SK-N-SH treated with all-trans-retinoic acid at 6 μM for 48 hours (cell line): Measurements from ENCODE around the gene GHRH.

Experiments used
- ATAC-seq: fragments of 200-7000 bp; cut with Tn5 transposase; 3 replicates; pipeline ENCODE4 v1.9.1; 2020; ENCODE audit warnings: mild to moderate bottlenecking, moderate library complexity
- ARNTL ChIP-seq: fragments of 450-650 bp; formaldehyde crosslinking; IDR thresholded peaks from 2 replicates; pipeline ENCODE4 v1.5.0; 2020; ENCODE audit warnings: low read depth, mild to moderate bottlenecking, moderate library complexity, borderline replicate concordance
- BACH2 ChIP-seq: fragments of 250-450 bp; sonication (Bioruptor Pico); IDR thresholded peaks from 2 replicates; pipeline ENCODE4 v1.9.0; 2021; ENCODE audit warnings: mild to moderate bottlenecking, borderline replicate concordance
- CREB5 ChIP-seq: fragments of 250-450 bp; sonication (Bioruptor Pico); IDR thresholded peaks from 2 replicates; pipeline ENCODE4 v1.5.1; 2020; ENCODE audit warnings: low read depth, mild to moderate bottlenecking, moderate library complexity
- CSDC2 ChIP-seq: fragments of 250-450 bp; sonication (Bioruptor Pico); IDR thresholded peaks from 2 replicates; pipeline ENCODE4 v1.5.0; 2020; ENCODE audit warnings: mild to moderate bottlenecking, moderate library complexity
- CSRNP3 ChIP-seq: fragments of 250-450 bp; sonication (Bioruptor Pico); IDR thresholded peaks from 2 replicates; pipeline ENCODE4 v1.5.1; 2021; ENCODE audit warnings: mild to moderate bottlenecking, moderate library complexity
- ESRRG ChIP-seq: fragments of 250-450 bp; sonication (Bioruptor Pico); IDR thresholded peaks from 2 replicates; pipeline ENCODE4 v1.6.1; 2021; ENCODE audit warnings: mild to moderate bottlenecking
- GLIS3 ChIP-seq: fragments of 250-450 bp; sonication (Bioruptor Pico); IDR thresholded peaks from 2 replicates; pipeline ENCODE4 v1.5.0; 2020; ENCODE audit warnings: mild to moderate bottlenecking, moderate library complexity
- OSR1 ChIP-seq: fragments of 250-450 bp; sonication (Bioruptor Pico); IDR thresholded peaks from 2 replicates; pipeline ENCODE4 v1.8.0; 2022; ENCODE audit warnings: moderate library complexity, mild to moderate bottlenecking, inconsistent platforms
- PATZ1 ChIP-seq: fragments of 250-450 bp; sonication (Bioruptor Pico); IDR thresholded peaks from 2 replicates; pipeline ENCODE4 v1.8.0; 2020; ENCODE audit warnings: mild to moderate bottlenecking, moderate library complexity, borderline replicate concordance
- POU6F1 ChIP-seq: fragments of 250-450 bp; sonication (Bioruptor Pico); IDR thresholded peaks from 2 replicates; pipeline ENCODE4 v1.8.0; 2021; ENCODE audit warnings: low read depth, mild to moderate bottlenecking, moderate library complexity, borderline replicate concordance
- PPARA ChIP-seq: fragments of 250-450 bp; sonication (Bioruptor Pico); IDR thresholded peaks from 2 replicates; pipeline ENCODE4 v1.5.0; 2020; ENCODE audit warnings: mild to moderate bottlenecking, borderline replicate concordance
- SNAI2 ChIP-seq: fragments of 250-450 bp; sonication (Bioruptor Pico); IDR thresholded peaks from 2 replicates; pipeline ENCODE4 v1.5.0; 2020; ENCODE audit warnings: mild to moderate bottlenecking, moderate library complexity
- TCF4 ChIP-seq: fragments of 250-450 bp; sonication (Bioruptor Pico); IDR thresholded peaks from 2 replicates; pipeline ENCODE4 v1.8.0; 2021; ENCODE audit warnings: mild to moderate bottlenecking, moderate library complexity, borderline replicate concordance
- TOX ChIP-seq: fragments of 250-450 bp; sonication (Bioruptor Pico); IDR thresholded peaks from 2 replicates; pipeline ENCODE4 v1.8.0; 2021; ENCODE audit warnings: mild to moderate bottlenecking, moderate library complexity, borderline replicate concordance
- TSHZ2 ChIP-seq: fragments of 250-450 bp; sonication (Bioruptor Pico); IDR thresholded peaks from 2 replicates; pipeline ENCODE4 v1.5.0; 2020; ENCODE audit warnings: mild to moderate bottlenecking, moderate library complexity
- ZFP3 ChIP-seq: fragments of 250-450 bp; sonication (Bioruptor Pico); IDR thresholded peaks from 2 replicates; pipeline ENCODE4 v1.5.0; 2020; ENCODE audit warnings: mild to moderate bottlenecking, moderate library complexity
- ZFP30 ChIP-seq: fragments of 450-650 bp; formaldehyde crosslinking; IDR thresholded peaks from 2 replicates; pipeline ENCODE4 v1.5.0; 2022; ENCODE audit warnings: mild to moderate bottlenecking, moderate library complexity
- ZNF565 ChIP-seq: fragments of 450-650 bp; formaldehyde crosslinking; conservative IDR thresholded peaks from 2 replicates; pipeline ENCODE4 v1.5.0; 2020; ENCODE audit warnings: low read depth, mild to moderate bottlenecking, moderate library complexity
- ZNF8 ChIP-seq: fragments of 450-650 bp; formaldehyde crosslinking; IDR thresholded peaks from 2 replicates; pipeline ENCODE4 v1.5.0; 2020; ENCODE audit warnings: mild to moderate bottlenecking, moderate library complexity

The GHRH gene

GRCh38 chr20:37284691-37285161, 23.1 kb upstream of the GHRH start:
- TF ChIP-seq GLIS3 (CRISPR knock-in tag): no peak
- TF ChIP-seq ESRRG (CRISPR knock-in tag): no peak
- no peak for TF ChIP-seq TOX (CRISPR knock-in tag)
- TF ChIP-seq TSHZ2 (CRISPR knock-in tag): no peak
- no peak for TF ChIP-seq CSRNP3 (CRISPR knock-in tag)
- TF ChIP-seq ZNF8: no peak
- TF ChIP-seq ZFP3 (CRISPR knock-in tag): no peak
- TF ChIP-seq ZFP30 (CRISPR knock-in tag): no peak
- TF ChIP-seq PATZ1 (CRISPR knock-in tag): no peak
- no peak for TF ChIP-seq BACH2
- no peak for TF ChIP-seq ZNF565 (CRISPR knock-in tag)
- ATAC-seq: no peak

- TF ChIP-seq PPARA (CRISPR knock-in tag) (no peak), CREB5 (no peak)
- ATAC-seq: no peak
Observed at GRCh38 chr20:37283530-37284195, 22.0 kb upstream of the GHRH start.

- TF ChIP-seq SNAI2 (CRISPR knock-in tag): no peak
- no peak for TF ChIP-seq TCF4
- TF ChIP-seq CSDC2 (CRISPR knock-in tag): no peak
- no peak for TF ChIP-seq ZNF565 (CRISPR knock-in tag)
- TF ChIP-seq GLIS3 (CRISPR knock-in tag): no peak
- TF ChIP-seq OSR1 (CRISPR knock-in tag): no peak
- TF ChIP-seq ESRRG (CRISPR knock-in tag): no peak
- no peak for TF ChIP-seq TOX (CRISPR knock-in tag)
- ATAC-seq: peak; percentile 84
Observed at GRCh38 chr20:37282556-37282955, 20.9 kb upstream of the GHRH start.

- no peak for ATAC-seq
- TF ChIP-seq POU6F1 (CRISPR knock-in tag) (no peak), ARNTL (CRISPR knock-in tag) (no peak), OSR1 (CRISPR knock-in tag) (no peak), ESRRG (CRISPR knock-in tag) (no peak), CREB5 (no peak), ZFP3 (CRISPR knock-in tag) (no peak), ZNF565 (CRISPR knock-in tag) (no peak), PATZ1 (CRISPR knock-in tag) (no peak), TSHZ2 (CRISPR knock-in tag) (no peak), BACH2 (no peak)
Observed at GRCh38 chr20:37280403-37280802, 18.8 kb upstream of the GHRH start.
